GM12864 (cell line): Measurements from ENCODE around the gene FBXO21.
A peak's percentile ranks its signal among the peaks of the same experiment; 100 is the strongest.

ENCODE experiments used
- DNase-seq: peaks from one replicate; pipeline ENCODE4 v3.0.0-alpha.2; 2011; ENCODE audit warnings: low read depth
- H3K4me3 ChIP-seq: 2 replicates; pipeline ENCODE4 v1.5.1; 2011; ENCODE audit warnings: mild to moderate bottlenecking, low read depth, low read length, control low read depth
- CTCF ChIP-seq: IDR thresholded peaks from 2 replicates; pipeline ENCODE4 v1.5.1; 2011; ENCODE audit warnings: low read depth, mild to moderate bottlenecking, moderate library complexity, low read length, control low read depth, inconsistent platforms; ENCODE audit errors: missing control alignments

The FBXO21 gene

GRCh38 chr12:117190210-117190781 lies at the start of gene FBXO21:
FBXO21 (minus strand) TSS chr12:117190470; CDS start chr12:117190456, 14 bp downstream.
- DNase-seq = peak; percentile 36

GRCh38 chr12:117236456-117237001 lies 46.3 kb upstream of the FBXO21 start:
- TF ChIP-seq CTCF = peak; percentile 87
- peak; percentile 19 for DNase-seq
- H3K4me3 ChIP-seq = no peak overlapping the region

More at GRCh38 chr12:117190210-117190781, at the start of gene FBXO21:
- no peak for TF ChIP-seq CTCF
- H3K4me3 ChIP-seq = peak within 1 kb of the TSS; percentile 97

- DNase-seq = no peak
- TF ChIP-seq CTCF = no peak
- no peak overlapping the region for H3K4me3 ChIP-seq
Observed at GRCh38 chr12:117235261-117235660, 45.0 kb upstream of the FBXO21 start.

GRCh38 chr12:117234441-117234840 lies 44.2 kb upstream of the FBXO21 start:
- no peak for TF ChIP-seq CTCF

GRCh38 chr12:117231750-117232149 lies 41.5 kb upstream of the FBXO21 start:
- no peak for TF ChIP-seq CTCF
- DNase-seq = no peak
- no peak overlapping the region for H3K4me3 ChIP-seq

More at GRCh38 chr12:117234441-117234840, 44.2 kb upstream of the FBXO21 start:
- DNase-seq = no peak
- H3K4me3 ChIP-seq = no peak overlapping the region

- no peak for DNase-seq
- H3K4me3 ChIP-seq = no peak overlapping the region
- no peak for TF ChIP-seq CTCF
Observed at GRCh38 chr12:117228239-117228638, 38.0 kb upstream of the FBXO21 start.
